HepG2 (cell line): ENCODE data around the gene ETFDH. TPM values are rescaled to one million over a fixed set of nuclear protein-coding genes. Genes with fewer than 3 reads are reported as not detected.

Source experiments
- ATAC-seq: fragments of 200-7000 bp; cut with Tn5 transposase; 3 replicates; pipeline ENCODE4 v1.9.1; 2020; ENCODE audit warnings: mild to moderate bottlenecking, moderate library complexity
- BruUV-seq: library from RNA; stranded (reverse); fragments of 400-500 nt; replicated peaks from 2 replicates; lab custom pipeline; 2021; lab: Mats Ljungman, UMichigan
- CTCF ChIA-PET: fragments of 300-600 bp; formaldehyde crosslinking; extraction: SDS; loops from one replicate; lab custom pipeline; 2021; ENCODE audit warnings: low total read pairs, inconsistent platforms, low intra/inter-chr PET ratio; lab: Yijun Ruan, JAX
- POLR2A ChIA-PET: fragments of 350-600 bp; sonication (Branson Sonifier 250); formaldehyde crosslinking; loops from one replicate; lab custom pipeline; 2020; ENCODE audit warnings: antibody characterized with exemption, inconsistent platforms; lab: Yijun Ruan, JAX
- DNase-seq: peaks from one replicate; pipeline ENCODE4 v3.0.0-alpha.2; 2015; ENCODE audit warnings: low spot score
- FAIRE-seq: peaks from 3 replicates; lab custom pipeline; 2011; peaks lifted over from hg19 to GRCh38; lab: Jason Lieb, UNC
- H2AFZ ChIP-seq: one replicate; pipeline ENCODE4 v1.6.1; 2011; ENCODE audit warnings: low read length, inconsistent platforms
- H3K27ac ChIP-seq: fragments of 300-600 bp; 3 replicates; pipeline ENCODE4 v1.8.0; 2011; ENCODE audit warnings: mixed run types, mild to moderate bottlenecking, mixed read lengths, low read length, inconsistent platforms; ENCODE audit not compliant: insufficient read depth; ENCODE audit errors: extremely low read length
- H3K27me3 ChIP-seq, 2 experiments: fragments of 200-600 bp in 1 of 2; 2 replicates in 1 of 2; 3 replicates in 1 of 2; pipeline versions ENCODE4 v1.6.0 to v1.8.0; 2011; ENCODE audit warnings: low read length in 2 of 2, mild to moderate bottlenecking in 2 of 2, moderate library complexity in 2 of 2, inconsistent platforms in 1 of 2; ENCODE audit not compliant: insufficient read depth in 2 of 2, control insufficient read depth in 1 of 2
- H3K36me3 ChIP-seq, 2 experiments: fragments of 200-600 bp in 1 of 2; replicated peaks in 1 of 2; 2 replicates in 1 of 2; 3 replicates in 1 of 2; pipeline versions ENCODE4 v1.5.1 to v1.8.0; 2011; ENCODE audit warnings: low read length in 2 of 2, inconsistent platforms in 1 of 2; ENCODE audit not compliant: insufficient read depth in 2 of 2, control insufficient read depth in 1 of 2
- H3K4me1 ChIP-seq: 2 replicates; pipeline ENCODE4 v1.5.1; 2012; ENCODE audit warnings: low read length, inconsistent platforms; ENCODE audit not compliant: insufficient read depth
- H3K4me2 ChIP-seq: 2 replicates; pipeline ENCODE4 v1.6.0; 2011; ENCODE audit warnings: low read depth, low read length, inconsistent platforms
- H3K4me3 ChIP-seq, 3 experiments: fragments of 200-600 bp in 1 of 3; sonication (generic), shearing (Covaris generic) in 1 of 3; replicated peaks in 1 of 3; 2 replicates each; pipeline ENCODE4 v1.5.1; 2011 to 2016; ENCODE audit warnings: low read length in 3 of 3, inconsistent platforms in 2 of 3, low read depth in 2 of 3, mild to moderate bottlenecking in 2 of 3, control low read depth in 1 of 3, mixed read lengths in 1 of 3; ENCODE audit not compliant: insufficient read depth in 1 of 3
- H3K79me2 ChIP-seq: one replicate; pipeline ENCODE4 v1.6.1; 2011; ENCODE audit warnings: low read length, inconsistent platforms; ENCODE audit not compliant: insufficient read depth
- H3K9ac ChIP-seq: 2 replicates; pipeline ENCODE4 v1.6.0; 2011; ENCODE audit warnings: mild to moderate bottlenecking, low read depth, low read length, inconsistent platforms; ENCODE audit not compliant: insufficient read depth
- H3K9me3 ChIP-seq: 2 replicates; pipeline ENCODE4 v1.5.1; 2012; ENCODE audit warnings: mild to moderate bottlenecking, low read length
- H4K20me1 ChIP-seq: 2 replicates; pipeline ENCODE4 v1.6.0; 2011; ENCODE audit warnings: inconsistent platforms, mild to moderate bottlenecking, low read length, moderate library complexity; ENCODE audit not compliant: insufficient read depth
- ARNTL ChIP-seq: sonication (generic); formaldehyde crosslinking; IDR thresholded peaks from 2 replicates; pipeline ENCODE4 v1.4.0; 2020; ENCODE audit warnings: mild to moderate bottlenecking, missing genetic modification reagents
- IKZF1 ChIP-seq: fragments of 450-650 bp; IDR thresholded peaks from 2 replicates; pipeline ENCODE4 v1.7.1; 2016
- KDM1A ChIP-seq: IDR thresholded peaks from 2 replicates; pipeline ENCODE4 v1.6.1; 2016; ENCODE audit warnings: missing compliant biosample characterization
- NFKBIZ ChIP-seq: IDR thresholded peaks from 2 replicates; pipeline ENCODE4 v1.6.1; 2018; ENCODE audit warnings: missing genetic modification reagents, missing compliant biosample characterization
- NR2F1 ChIP-seq, 2 experiments: fragments of 450-650 bp in 1 of 2; formaldehyde crosslinking in 1 of 2; IDR thresholded peaks; 2 replicates each; pipeline versions ENCODE4 v1.5.0 to v1.6.1; 2016 to 2020; ENCODE audit warnings: mild to moderate bottlenecking in 1 of 2, missing compliant biosample characterization in 1 of 2, missing genetic modification reagents in 1 of 2, moderate library complexity in 1 of 2
- TOPORS ChIP-seq: sonication (generic); formaldehyde crosslinking; IDR thresholded peaks from 2 replicates; pipeline ENCODE4 v1.8.0; 2023; ENCODE audit warnings: mild to moderate bottlenecking, missing genetic modification reagents
- ZNF430 ChIP-seq: sonication (generic); formaldehyde crosslinking; IDR thresholded peaks from 2 replicates; pipeline ENCODE4 v1.9.0; 2021; ENCODE audit warnings: mild to moderate bottlenecking, missing genetic modification reagents
- ZNF607 ChIP-seq: sonication (generic); formaldehyde crosslinking; IDR thresholded peaks from 2 replicates; pipeline ENCODE4 v1.5.1; 2020; ENCODE audit warnings: missing genetic modification reagents, mild to moderate bottlenecking, borderline replicate concordance
- ZNF660 ChIP-seq: sonication (generic); formaldehyde crosslinking; IDR thresholded peaks from 2 replicates; pipeline ENCODE4 v1.5.1; 2020; ENCODE audit warnings: mild to moderate bottlenecking, low read depth, missing genetic modification reagents, borderline replicate concordance
- ZNF776 ChIP-seq: sonication (generic); formaldehyde crosslinking; IDR thresholded peaks from 2 replicates; pipeline ENCODE4 v1.4.0; 2020; ENCODE audit warnings: mild to moderate bottlenecking, missing genetic modification reagents
- ZNF781 ChIP-seq: sonication (generic); formaldehyde crosslinking; IDR thresholded peaks from 2 replicates; pipeline ENCODE4 v1.5.1; 2020; ENCODE audit warnings: borderline replicate concordance, mild to moderate bottlenecking, missing genetic modification reagents; ENCODE audit errors: not compliant biosample characterization
- WGBS: methylation state at CpG from one replicate; pipeline ENCODE4 v1.1.6; 2017; ENCODE audit warnings: low lambda C conversion rate; 5-methylcytosine and 5-hydroxymethylcytosine counted together
- in situ Hi-C: cut with HindIII; loops from 2 replicates; pipeline ENCODE4 v1.10.0; 2017; ENCODE audit warnings: low pct_unique_long_range_greater_than_20kb; ENCODE audit not compliant: extremely low pct_ligation_motif_present
- intact Hi-C: fragments of 100-400 bp; cut with micrococcal nuclease; formaldehyde crosslinking; loops from one replicate; pipeline ENCODE4 v1.10.0; 2022; ENCODE audit not compliant: unreplicated experiment
- polyA plus RNA-seq, 8 experiments: library from polyadenylated mRNA; depleted of rRNA in 3 of 8; stranded (reverse) in 7 of 8; unstranded in 1 of 8; fragments of >200 nt; fragmentation: Illumina TruSeq in 4 of 8; extraction: Trizol in 4 of 8; gene quantifications; 2 replicates each; pipeline versions ENCODE4 v1.2.1 to v1.2.3, GENCODE V29; 2011 to 2016; ENCODE audit warnings: low read depth in 4 of 8, missing spikeins in 1 of 8, mixed read lengths in 1 of 8; ENCODE audit not compliant: insufficient read depth in 1 of 8
- total RNA-seq, 5 experiments: library from RNA; depleted of rRNA; stranded (reverse); fragments of >200 nt; fragmentation: Illumina TruSeq; extraction: Trizol; gene quantifications; 2 replicates each; pipeline ENCODE4 v1.2.3, GENCODE V29; 2016; ENCODE audit warnings: low read depth in 1 of 5
- TF ChIP-seq, protein P1 (sequence below): sonication (generic); formaldehyde crosslinking; IDR thresholded peaks from 2 replicates; pipeline ENCODE4 v1.8.1; 2023; ENCODE audit warnings: mild to moderate bottlenecking, moderate library complexity, missing genetic modification reagents
- TF ChIP-seq, protein P2 (sequence below): sonication (generic); formaldehyde crosslinking; IDR thresholded peaks from 2 replicates; pipeline ENCODE4 v1.5.0; 2020; ENCODE audit warnings: missing genetic modification reagents, mild to moderate bottlenecking, borderline replicate concordance
- TF ChIP-seq, protein P3 (sequence below): IDR thresholded peaks from 2 replicates; pipeline ENCODE4 v1.6.1; 2016; ENCODE audit warnings: missing biosample characterization, missing genetic modification reagents, low read depth
- TF ChIP-seq, protein P4 (sequence below): IDR thresholded peaks from 2 replicates; pipeline ENCODE4 v1.6.1; 2016; ENCODE audit warnings: missing compliant biosample characterization, missing genetic modification reagents, borderline replicate concordance
- TF ChIP-seq, protein P5 (sequence below): sonication (generic); formaldehyde crosslinking; IDR thresholded peaks from 2 replicates; pipeline ENCODE4 v1.5.0; 2020; ENCODE audit warnings: mild to moderate bottlenecking, missing genetic modification reagents, borderline replicate concordance

Gene ETFDH
- total and polyA plus RNA-seq, 2 of the 13 experiments (the other 11 are each of a cell fraction or from before 2014, with no cell fraction given) = 14.7 to 17.8 TPM

DNA sequence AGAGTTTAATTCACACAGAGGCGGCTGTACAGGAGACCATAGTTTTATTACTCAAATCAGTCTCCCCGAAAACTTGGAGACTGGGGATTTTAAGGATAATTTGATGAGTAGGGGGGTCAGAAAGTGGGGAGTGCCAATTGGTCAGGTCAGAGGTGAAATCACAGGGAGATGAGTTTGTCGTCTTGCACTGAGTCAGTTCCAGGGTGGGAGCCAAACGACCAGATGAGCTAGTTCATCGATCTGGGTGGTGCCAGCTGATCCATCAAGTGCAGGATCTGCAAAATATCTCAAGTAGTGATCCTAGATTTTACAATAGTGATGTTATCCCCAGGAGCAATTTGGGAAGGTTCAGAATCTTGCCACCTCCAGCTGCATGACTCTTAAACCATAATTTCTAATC is 4.0 kb downstream of the ETFDH start:
- Histone ChIP-seq H4K20me1 (no peaks in the 10 kb centered on the region), H3K9me3 (no peaks in the 10 kb centered on the region), H3K79me2 (no peaks in the 10 kb centered on the region), H3K36me3 (no peaks in the 10 kb centered on the region), H2AFZ (no peak overlapping the region), H3K4me2 (no peak overlapping the region), H3K9ac (no peak overlapping the region), H3K27me3 (no peaks in the 10 kb centered on the region), H3K4me1 (peaks cover 13% of the 10 kb centered on the region), H3K27ac (no peak overlapping the region), H3K4me3 (no peak overlapping the region)
- 74% methylated on average over 5 of the region's 5 CpGs for WGBS
- ATAC-seq (no peak), DNase-seq (no peak), FAIRE-seq (no peak)
- ChIA-PET POLR2A (no interaction called here), CTCF (no interaction called here)
- intact Hi-C loops (no loop called here), in situ Hi-C loops (no loop called here)
- no TSS peak for BruUV-seq
- TF ChIP-seq ZNF660 (CRISPR knock-in tag) (no peak), TOPORS (CRISPR knock-in tag) (no peak), NFKBIZ (CRISPR knock-in tag) (no peak), IKZF1 (no peak), ZNF607 (CRISPR knock-in tag) (no peak), ZNF781 (CRISPR knock-in tag) (no peak), ZNF430 (CRISPR knock-in tag) (no peak), ARNTL (CRISPR knock-in tag) (no peak), ZNF776 (CRISPR knock-in tag) (no peak), KDM1A (CRISPR knock-in tag) (no peak), NR2F1 (CRISPR knock-in tag; IDR thresholded peaks at IDR 0.05) (no peak)
- TF ChIP-seq, protein P1, sequence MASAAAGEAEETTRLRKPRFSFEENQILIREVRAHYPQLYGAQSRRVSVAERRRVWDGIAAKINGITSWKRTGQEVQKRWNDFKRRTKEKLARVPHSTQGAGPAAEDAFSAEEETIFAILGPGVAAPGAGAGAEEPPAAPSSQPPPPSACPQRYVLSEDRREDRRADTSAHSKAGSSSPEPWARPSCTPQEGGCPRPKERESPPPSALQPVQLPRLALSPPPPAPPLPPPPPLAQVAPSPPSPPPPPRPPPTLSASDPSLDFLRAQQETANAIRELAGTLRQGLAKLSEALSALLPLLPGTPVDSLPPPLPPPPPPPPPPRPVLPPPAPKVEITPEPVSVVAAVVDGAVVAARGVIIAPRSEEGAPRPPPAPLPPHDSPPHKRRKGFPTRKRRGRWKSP (CRISPR knock-in tag) = no peak
- TF ChIP-seq, protein P2, sequence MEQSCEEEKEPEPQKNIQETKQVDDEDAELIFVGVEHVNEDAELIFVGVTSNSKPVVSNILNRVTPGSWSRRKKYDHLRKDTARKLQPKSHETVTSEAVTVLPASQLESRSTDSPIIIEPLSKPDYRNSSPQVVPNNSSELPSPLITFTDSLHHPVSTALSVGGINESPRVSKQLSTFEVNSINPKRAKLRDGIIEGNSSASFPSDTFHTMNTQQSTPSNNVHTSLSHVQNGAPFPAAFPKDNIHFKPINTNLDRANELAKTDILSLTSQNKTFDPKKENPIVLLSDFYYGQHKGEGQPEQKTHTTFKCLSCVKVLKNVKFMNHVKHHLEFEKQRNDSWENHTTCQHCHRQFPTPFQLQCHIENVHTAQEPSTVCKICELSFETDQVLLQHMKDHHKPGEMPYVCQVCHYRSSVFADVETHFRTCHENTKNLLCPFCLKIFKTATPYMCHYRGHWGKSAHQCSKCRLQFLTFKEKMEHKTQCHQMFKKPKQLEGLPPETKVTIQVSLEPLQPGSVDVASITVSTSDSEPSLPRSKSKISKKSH (CRISPR knock-in tag) = no peak
- TF ChIP-seq, protein P3, sequence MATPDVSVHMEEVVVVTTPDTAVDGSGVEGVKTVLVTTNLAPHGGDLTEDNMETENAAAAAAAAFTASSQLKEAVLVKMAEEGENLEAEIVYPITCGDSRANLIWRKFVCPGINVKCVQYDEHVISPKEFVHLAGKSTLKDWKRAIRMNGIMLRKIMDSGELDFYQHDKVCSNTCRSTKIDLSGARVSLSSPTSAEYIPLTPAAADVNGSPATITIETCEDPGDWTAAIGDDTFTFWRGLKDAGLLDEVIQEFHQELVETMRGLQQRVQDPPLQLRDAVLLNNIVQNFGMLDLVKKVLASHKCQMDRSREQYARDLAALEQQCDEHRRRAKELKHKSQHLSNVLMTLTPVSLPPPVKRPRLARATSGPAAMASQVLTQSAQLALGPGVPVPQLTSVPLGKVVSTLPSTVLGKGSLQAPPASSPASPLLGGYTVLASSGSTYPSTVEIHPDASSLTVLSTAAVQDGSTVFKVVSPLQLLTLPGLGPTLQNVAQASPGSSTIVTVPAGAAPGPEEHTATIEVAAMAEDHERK (CRISPR knock-in tag) = no peak
- TF ChIP-seq, protein P4, sequence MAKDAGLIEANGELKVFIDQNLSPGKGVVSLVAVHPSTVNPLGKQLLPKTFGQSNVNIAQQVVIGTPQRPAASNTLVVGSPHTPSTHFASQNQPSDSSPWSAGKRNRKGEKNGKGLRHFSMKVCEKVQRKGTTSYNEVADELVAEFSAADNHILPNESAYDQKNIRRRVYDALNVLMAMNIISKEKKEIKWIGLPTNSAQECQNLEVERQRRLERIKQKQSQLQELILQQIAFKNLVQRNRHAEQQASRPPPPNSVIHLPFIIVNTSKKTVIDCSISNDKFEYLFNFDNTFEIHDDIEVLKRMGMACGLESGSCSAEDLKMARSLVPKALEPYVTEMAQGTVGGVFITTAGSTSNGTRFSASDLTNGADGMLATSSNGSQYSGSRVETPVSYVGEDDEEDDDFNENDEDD (CRISPR knock-in tag) = no peak
- TF ChIP-seq, protein P5, sequence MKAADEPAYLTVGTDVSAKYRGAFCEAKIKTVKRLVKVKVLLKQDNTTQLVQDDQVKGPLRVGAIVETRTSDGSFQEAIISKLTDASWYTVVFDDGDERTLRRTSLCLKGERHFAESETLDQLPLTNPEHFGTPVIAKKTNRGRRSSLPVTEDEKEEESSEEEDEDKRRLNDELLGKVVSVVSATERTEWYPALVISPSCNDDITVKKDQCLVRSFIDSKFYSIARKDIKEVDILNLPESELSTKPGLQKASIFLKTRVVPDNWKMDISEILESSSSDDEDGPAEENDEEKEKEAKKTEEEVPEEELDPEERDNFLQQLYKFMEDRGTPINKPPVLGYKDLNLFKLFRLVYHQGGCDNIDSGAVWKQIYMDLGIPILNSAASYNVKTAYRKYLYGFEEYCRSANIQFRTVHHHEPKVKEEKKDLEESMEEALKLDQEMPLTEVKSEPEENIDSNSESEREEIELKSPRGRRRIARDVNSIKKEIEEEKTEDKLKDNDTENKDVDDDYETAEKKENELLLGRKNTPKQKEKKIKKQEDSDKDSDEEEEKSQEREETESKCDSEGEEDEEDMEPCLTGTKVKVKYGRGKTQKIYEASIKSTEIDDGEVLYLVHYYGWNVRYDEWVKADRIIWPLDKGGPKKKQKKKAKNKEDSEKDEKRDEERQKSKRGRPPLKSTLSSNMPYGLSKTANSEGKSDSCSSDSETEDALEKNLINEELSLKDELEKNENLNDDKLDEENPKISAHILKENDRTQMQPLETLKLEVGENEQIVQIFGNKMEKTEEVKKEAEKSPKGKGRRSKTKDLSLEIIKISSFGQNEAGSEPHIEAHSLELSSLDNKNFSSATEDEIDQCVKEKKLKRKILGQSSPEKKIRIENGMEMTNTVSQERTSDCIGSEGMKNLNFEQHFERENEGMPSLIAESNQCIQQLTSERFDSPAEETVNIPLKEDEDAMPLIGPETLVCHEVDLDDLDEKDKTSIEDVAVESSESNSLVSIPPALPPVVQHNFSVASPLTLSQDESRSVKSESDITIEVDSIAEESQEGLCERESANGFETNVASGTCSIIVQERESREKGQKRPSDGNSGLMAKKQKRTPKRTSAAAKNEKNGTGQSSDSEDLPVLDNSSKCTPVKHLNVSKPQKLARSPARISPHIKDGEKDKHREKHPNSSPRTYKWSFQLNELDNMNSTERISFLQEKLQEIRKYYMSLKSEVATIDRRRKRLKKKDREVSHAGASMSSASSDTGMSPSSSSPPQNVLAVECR (CRISPR knock-in tag) = no peak
